SU-DHL-6 (cell line): ENCODE results near the gene KAT2B.

Experiments used
- H2AFZ ChIP-seq: fragments of 200-600 bp; sonication (generic); 2 replicates; pipeline ENCODE4 v1.6.1; 2014; ENCODE audit warnings: low read depth, mild to moderate bottlenecking, moderate library complexity, mixed read lengths, antibody characterized with exemption, low read length; ENCODE audit not compliant: severe bottlenecking
- H3F3A ChIP-seq: fragments of 200-600 bp; shearing (Covaris generic); 2 replicates; pipeline ENCODE4 v1.6.0; 2016; ENCODE audit warnings: antibody characterized with exemption, mild to moderate bottlenecking; ENCODE audit not compliant: insufficient read depth
- H3K27ac ChIP-seq: fragments of 200-600 bp; sonication (generic); 2 replicates; pipeline ENCODE4 v1.5.1; 2016; ENCODE audit warnings: low read depth, mild to moderate bottlenecking, low read length, moderate library complexity, mixed read lengths
- H3K27me3 ChIP-seq: fragments of 200-600 bp; sonication (generic), shearing (Covaris generic); 2 replicates; pipeline ENCODE4 v1.6.0; 2014; ENCODE audit warnings: mild to moderate bottlenecking, low read length
- H3K36me3 ChIP-seq: fragments of 200-600 bp; sonication (generic); 2 replicates; pipeline ENCODE4 v1.6.1; 2014; ENCODE audit warnings: mild to moderate bottlenecking, low read length, mixed read lengths
- H3K4me2 ChIP-seq: fragments of 300-600, 200-600 bp; shearing (Covaris generic), sonication (generic); 2 replicates; pipeline ENCODE4 v1.6.0; 2014; ENCODE audit warnings: low read length, low read depth, mild to moderate bottlenecking; ENCODE audit not compliant: poor library complexity, severe bottlenecking
- H3K4me3 ChIP-seq: fragments of 200-600 bp; sonication (generic); 2 replicates; pipeline ENCODE4 v1.5.1; 2014; ENCODE audit warnings: antibody characterized with exemption, low read length, mild to moderate bottlenecking, mixed read lengths; ENCODE audit not compliant: insufficient read depth, poor library complexity, severe bottlenecking
- H3K79me2 ChIP-seq: fragments of 200-600 bp; sonication (generic); 2 replicates; pipeline ENCODE4 v1.6.1; 2014; ENCODE audit warnings: mild to moderate bottlenecking, low read length, moderate library complexity; ENCODE audit not compliant: insufficient read depth
- H3K9ac ChIP-seq: fragments of 200-600 bp; sonication (generic); 2 replicates; pipeline ENCODE4 v1.7.0; 2014; ENCODE audit warnings: mild to moderate bottlenecking, low read length
- H3K9me2 ChIP-seq: fragments of 200-600 bp; sonication (generic); replicated peaks from 2 replicates; pipeline ENCODE4 v1.6.1; 2014; ENCODE audit warnings: low read length; ENCODE audit not compliant: insufficient read depth
- H3K9me3 ChIP-seq: fragments of 200-600 bp; sonication (generic); 2 replicates; pipeline ENCODE4 v1.6.1; 2014; ENCODE audit warnings: low read length, mixed read lengths; ENCODE audit not compliant: insufficient read depth
- H4K20me1 ChIP-seq: fragments of 200-600 bp; sonication (generic); 2 replicates; pipeline ENCODE4 v1.6.1; 2014; ENCODE audit warnings: low read depth, mild to moderate bottlenecking, antibody characterized with exemption, low read length, moderate library complexity, mixed read lengths
- EZH2phosphoT487 ChIP-seq: fragments of 200-600 bp; sonication (generic), shearing (Covaris generic); conservative IDR thresholded peaks from 2 replicates; pipeline ENCODE4 v1.6.1; 2018; ENCODE audit warnings: mild to moderate bottlenecking, antibody characterized with exemption, low read length, moderate library complexity, mixed read lengths
- TF ChIP-seq, protein P1 (sequence below): fragments of 200-600 bp; sonication (generic); IDR thresholded peaks from one replicate; pipeline ENCODE4 v1.5.1; 2017; ENCODE audit warnings: antibody characterized with exemption, mild to moderate bottlenecking, low read length, moderate library complexity; ENCODE audit not compliant: insufficient read depth, poor library complexity, severe bottlenecking

KAT2B gene

DNA sequence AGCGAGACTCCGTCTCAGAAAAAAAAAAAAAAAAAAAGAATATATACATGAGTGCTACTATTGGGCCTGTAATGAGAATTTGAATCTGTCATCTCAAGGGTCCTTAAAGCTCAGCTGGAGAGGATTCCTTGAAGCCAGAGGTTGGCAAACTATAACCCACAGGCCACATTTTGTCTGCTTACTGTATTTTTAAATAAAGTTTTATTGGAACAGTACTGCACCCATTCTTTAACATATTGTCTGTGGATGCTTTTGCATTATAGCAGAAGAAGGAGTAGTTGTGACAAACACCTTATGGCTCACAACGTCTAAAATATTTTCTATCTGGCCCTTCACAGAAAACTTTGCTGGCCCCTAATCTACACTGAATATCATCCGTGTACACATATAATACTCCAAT, 85.0 kb downstream of the KAT2B start:
- peak overlapping the region; percentile 21 for H3K4me3 ChIP-seq
- peaks cover 23% of the 10 kb centered on the region; the same call in 1 of the 2 replicates for H3K36me3 ChIP-seq
- no peaks in the 10 kb centered on the region for H3K27me3 ChIP-seq
- peak overlapping the region; percentile 39 for H3K9ac ChIP-seq
- no peak for TF ChIP-seq EZH2phosphoT487
- TF ChIP-seq, protein P1, sequence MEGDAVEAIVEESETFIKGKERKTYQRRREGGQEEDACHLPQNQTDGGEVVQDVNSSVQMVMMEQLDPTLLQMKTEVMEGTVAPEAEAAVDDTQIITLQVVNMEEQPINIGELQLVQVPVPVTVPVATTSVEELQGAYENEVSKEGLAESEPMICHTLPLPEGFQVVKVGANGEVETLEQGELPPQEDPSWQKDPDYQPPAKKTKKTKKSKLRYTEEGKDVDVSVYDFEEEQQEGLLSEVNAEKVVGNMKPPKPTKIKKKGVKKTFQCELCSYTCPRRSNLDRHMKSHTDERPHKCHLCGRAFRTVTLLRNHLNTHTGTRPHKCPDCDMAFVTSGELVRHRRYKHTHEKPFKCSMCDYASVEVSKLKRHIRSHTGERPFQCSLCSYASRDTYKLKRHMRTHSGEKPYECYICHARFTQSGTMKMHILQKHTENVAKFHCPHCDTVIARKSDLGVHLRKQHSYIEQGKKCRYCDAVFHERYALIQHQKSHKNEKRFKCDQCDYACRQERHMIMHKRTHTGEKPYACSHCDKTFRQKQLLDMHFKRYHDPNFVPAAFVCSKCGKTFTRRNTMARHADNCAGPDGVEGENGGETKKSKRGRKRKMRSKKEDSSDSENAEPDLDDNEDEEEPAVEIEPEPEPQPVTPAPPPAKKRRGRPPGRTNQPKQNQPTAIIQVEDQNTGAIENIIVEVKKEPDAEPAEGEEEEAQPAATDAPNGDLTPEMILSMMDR, result no peak
- peaks cover 19% of the 10 kb centered on the region for H3F3A ChIP-seq
- H3K27ac ChIP-seq, result peak overlapping the region; percentile 82
- no peaks in the 10 kb centered on the region for H3K9me2 ChIP-seq
- peak overlapping the region; percentile 60 for H2AFZ ChIP-seq
- H3K4me2 ChIP-seq, result peak overlapping the region; percentile 57
- no peaks in the 10 kb centered on the region for H4K20me1 ChIP-seq
- no peaks in the 10 kb centered on the region for H3K79me2 ChIP-seq
- H3K9me3 ChIP-seq, result no peaks in the 10 kb centered on the region

DNA sequence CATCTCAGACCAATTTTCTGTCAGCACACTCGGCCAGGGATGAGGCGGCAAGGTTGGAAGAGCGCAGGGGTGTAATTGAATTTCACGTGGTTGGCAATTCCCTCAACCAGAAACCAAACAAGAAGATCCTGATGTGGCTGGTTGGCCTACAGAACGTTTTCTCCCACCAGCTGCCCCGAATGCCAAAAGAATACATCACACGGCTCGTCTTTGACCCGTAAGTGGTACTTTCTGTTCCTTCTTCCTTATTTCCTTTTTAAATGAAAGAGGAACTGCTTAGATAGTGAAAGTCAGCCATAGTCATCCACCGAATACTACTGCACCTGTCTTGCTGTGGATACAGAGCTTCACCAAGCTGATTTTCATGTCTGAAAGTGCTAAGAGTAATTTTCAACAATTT, 85.7 kb downstream of the KAT2B start:
- Histone ChIP-seq H3K9ac (peak overlapping the region; percentile 39), H3K27me3 (no peaks in the 10 kb centered on the region), H4K20me1 (no peaks in the 10 kb centered on the region), H3K79me2 (no peaks in the 10 kb centered on the region), H3K27ac (peak overlapping the region; percentile 82), H3K4me2 (peak overlapping the region; percentile 57), H3F3A (peaks cover 19% of the 10 kb centered on the region), H3K36me3 (peaks cover 20% of the 10 kb centered on the region; the same call in 1 of the 2 replicates), H3K9me2 (no peaks in the 10 kb centered on the region), H3K4me3 (peak overlapping the region; percentile 21), H3K9me3 (no peaks in the 10 kb centered on the region), H2AFZ (peak overlapping the region; percentile 60)
- TF ChIP-seq EZH2phosphoT487, result no peak
- TF ChIP-seq, protein P1, result no peak

DNA sequence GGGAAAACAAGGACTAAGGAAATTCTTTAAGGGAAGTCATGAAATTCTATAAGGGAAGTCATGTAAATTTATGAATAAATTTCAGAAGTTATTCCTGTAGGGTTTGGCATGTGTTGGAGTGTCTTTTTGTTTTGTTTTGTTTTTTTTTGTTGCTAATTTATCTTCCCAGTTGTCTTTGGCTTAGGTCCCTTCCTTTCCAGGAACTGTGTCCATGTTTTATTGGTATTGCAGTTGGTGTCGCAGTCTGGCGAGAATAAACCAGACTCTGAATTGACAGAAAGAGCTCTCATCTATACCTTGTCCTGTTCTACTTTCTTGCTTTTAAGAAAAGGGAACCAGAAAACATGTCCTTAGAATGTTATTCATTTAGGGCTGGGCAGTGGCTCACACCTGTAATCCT, 88.1 kb downstream of the KAT2B start:
- no peak overlapping the region for H3K4me2 ChIP-seq
- peaks cover 11% of the 10 kb centered on the region for H3F3A ChIP-seq
- H2AFZ ChIP-seq, result no peak overlapping the region
- TF ChIP-seq, protein P1, result no peak
- TF ChIP-seq EZH2phosphoT487, result no peak
- H3K9me2 ChIP-seq, result no peaks in the 10 kb centered on the region
- no peaks in the 10 kb centered on the region for H3K9me3 ChIP-seq
- no peaks in the 10 kb centered on the region for H3K27me3 ChIP-seq
- H3K9ac ChIP-seq, result no peak overlapping the region
- no peaks in the 10 kb centered on the region for H4K20me1 ChIP-seq
- no peak overlapping the region for H3K27ac ChIP-seq
- H3K4me3 ChIP-seq, result no peak overlapping the region
- peaks cover 13% of the 10 kb centered on the region; the same call in 1 of the 2 replicates for H3K36me3 ChIP-seq
- no peaks in the 10 kb centered on the region for H3K79me2 ChIP-seq
